Tibial artery (tissue), 4 donors: ENCODE results near the gene TRMT2A.

Experiments
- DNase-seq, 2 donors: peaks; one replicate each; pipeline ENCODE4 v3.0.0-alpha.2; 2019
- H3K27ac ChIP-seq, 2 donors: fragments of 200-600 bp; sonication (generic) in 1 of 2; 1 replicate in 1 of 2; 2 replicates in 1 of 2; pipeline ENCODE4 v1.5.1; 2018 to 2019; ENCODE audit warnings: mild to moderate bottlenecking in 1 of 2
- H3K27me3 ChIP-seq, 2 donors: fragments of 200-600 bp; sonication (generic) in 1 of 2; one replicate each; pipeline versions ENCODE4 v1.5.1 to v1.6.0; 2016 to 2019
- H3K36me3 ChIP-seq, 3 donors: fragments of 200-600 bp; sonication (generic) in 2 of 3; one replicate each; pipeline ENCODE4 v1.5.1; 2016 to 2019; ENCODE audit warnings: mild to moderate bottlenecking in 2 of 3
- H3K4me1 ChIP-seq, 4 donors: fragments of 200-600 bp; sonication (generic) in 2 of 4; 1 replicate in 3 of 4; 2 replicates in 1 of 4; pipeline ENCODE4 v1.5.1; 2016 to 2019
- H3K4me3 ChIP-seq, 2 donors: fragments of 200-600 bp; sonication (generic) in 1 of 2; 1 replicate in 1 of 2; 2 replicates in 1 of 2; pipeline ENCODE4 v1.5.1; 2018 to 2019; ENCODE audit warnings: mild to moderate bottlenecking in 2 of 2
- H3K9me3 ChIP-seq, 3 donors: fragments of 200-600 bp; sonication (generic) in 1 of 3; one replicate each; pipeline ENCODE4 v1.5.1; 2016 to 2019
- CTCF ChIP-seq, 2 experiments: fragments of 200-600 bp in 1 of 2; fragments of 450-650 bp in 1 of 2; IDR thresholded peaks; one replicate each; pipeline ENCODE4 v1.5.1; 2017 to 2019; ENCODE audit warnings: antibody characterized with exemption in 2 of 2, mild to moderate bottlenecking in 1 of 2, moderate library complexity in 1 of 2
- intact Hi-C: fragments of 100-400 bp; cut with DNase I; formaldehyde crosslinking; loops from one replicate; pipeline ENCODE4 v1.15.0; 2023; ENCODE audit warnings: low total_unique reads

TRMT2A gene

GRCh38 chr22:20152464-20152890 is 35.5 kb upstream of the TRMT2A start:
- Histone ChIP-seq H3K27me3 (peaks cover 0 to 29% of the 10 kb centered on the region in 2 donors), H3K4me3 (no peak overlapping the region), H3K4me1 (peaks cover 0 to 8% (median 2%) of the 10 kb centered on the region in 4 donors), H3K36me3 (peaks cover 0 to 3% (median 0%) of the 10 kb centered on the region in 3 donors), H3K27ac (no peak overlapping the region), H3K9me3 (no peaks in the 10 kb centered on the region)
- intact Hi-C loops = no loop called here
- TF ChIP-seq CTCF (IDR thresholded peaks at IDR 0.05) = no peak
- no peak for DNase-seq

- intact Hi-C loops = no loop called here
- Histone ChIP-seq H3K36me3 (peaks cover 0 to 7% (median 0%) of the 10 kb centered on the region in 3 donors), H3K27ac (no peak overlapping the region), H3K27me3 (peaks cover 0 to 24% of the 10 kb centered on the region in 2 donors), H3K4me1 (peaks cover 0 to 8% (median 0%) of the 10 kb centered on the region in 4 donors), H3K4me3 (no peak overlapping the region), H3K9me3 (no peaks in the 10 kb centered on the region)
- TF ChIP-seq CTCF (IDR thresholded peaks at IDR 0.05) = no peak
- no peak for DNase-seq
Observed at GRCh38 chr22:20151276-20151588, 34.2 kb upstream of the TRMT2A start.

- no peak for TF ChIP-seq CTCF (IDR thresholded peaks at IDR 0.05)
- no peaks in the 10 kb centered on the region for H3K9me3 ChIP-seq
- no peak for DNase-seq
- H3K4me3 ChIP-seq = no peak within 1 kb of the TSS
- H3K27ac ChIP-seq = no peak within 1 kb of the TSS
- H3K36me3 ChIP-seq = peaks cover 0 to 11% (median 0%) of the 10 kb centered on the region in 3 donors
- peaks cover 0 to 20% of the 10 kb centered on the region in 2 donors for H3K27me3 ChIP-seq
- H3K4me1 ChIP-seq = peaks cover 0 to 8% (median 0%) of the 10 kb centered on the region in 4 donors
- intact Hi-C loops = no loop called here
Observed at GRCh38 chr22:20150381-20151275, 33.6 kb upstream of the TRMT2A start, which contains the start of gene CCDC188. Gene CCDC188, minus strand, starts transcription at chr22:20151055. Its CDS starts 69 bp downstream, at chr22:20150986.

GRCh38 chr22:20149257-20150250 is 32.5 kb upstream of the TRMT2A start:
- intact Hi-C loops = no loop called here
- no peak overlapping the region for H3K27ac ChIP-seq
- H3K27me3 ChIP-seq = peaks cover 0 to 10% of the 10 kb centered on the region in 2 donors
- TF ChIP-seq CTCF (IDR thresholded peaks at IDR 0.05) = no peak
- H3K4me3 ChIP-seq = no peak overlapping the region
- no peak for DNase-seq
- no peaks in the 10 kb centered on the region for H3K4me1 ChIP-seq
- H3K9me3 ChIP-seq = no peaks in the 10 kb centered on the region
- peaks cover 3 to 21% (median 3%) of the 10 kb centered on the region in 3 donors for H3K36me3 ChIP-seq

GRCh38 chr22:20148414-20148813 is 31.4 kb upstream of the TRMT2A start:
- DNase-seq = no peak
- Histone ChIP-seq H3K4me1 (no peaks in the 10 kb centered on the region), H3K36me3 (peaks cover 3 to 32% (median 13%) of the 10 kb centered on the region in 3 donors), H3K9me3 (no peaks in the 10 kb centered on the region), H3K27ac (no peak overlapping the region), H3K27me3 (no peaks in the 10 kb centered on the region), H3K4me3 (no peak overlapping the region)
- intact Hi-C loops = no loop called here
- no peak for TF ChIP-seq CTCF (IDR thresholded peaks at IDR 0.05)
